Immature natural killer cell (primary cell): Measurements from ENCODE around the gene MIA2. TPM values are rescaled to one million over a fixed set of nuclear protein-coding genes. Genes with fewer than 3 reads are reported as not detected.
"Not testable (repeated sequence)": the region's sequence is repeated elsewhere in the genome, so short reads cannot be mapped to it uniquely, and the experiment has no call there.

Experiments
- DNase-seq, 3 donors: peaks; one replicate each; pipeline ENCODE4 v3.0.0; 2022; ENCODE audit warnings: mixed read lengths in 1 of 3
- H3K27ac Mint-ChIP-seq, 6 donors: one replicate each; pipeline ENCODE4 v1.8.0; 2020; ENCODE audit warnings: mixed read lengths in 6 of 6, mild to moderate bottlenecking in 5 of 6, inconsistent platforms in 4 of 6, moderate library complexity in 3 of 6
- H3K27me3 Mint-ChIP-seq, 3 donors: one replicate each; pipeline ENCODE4 v1.8.0; 2020 to 2021; ENCODE audit warnings: low read depth in 3 of 3, mild to moderate bottlenecking in 3 of 3, mixed read lengths in 3 of 3, moderate library complexity in 3 of 3, inconsistent platforms in 1 of 3
- H3K36me3 Mint-ChIP-seq, 3 donors: one replicate each; pipeline ENCODE4 v1.8.0; 2020; ENCODE audit warnings: mixed read lengths in 3 of 3, inconsistent platforms in 2 of 3, mild to moderate bottlenecking in 2 of 3
- H3K4me1 Mint-ChIP-seq, 2 donors: one replicate each; pipeline ENCODE4 v1.8.0; 2020; ENCODE audit warnings: inconsistent platforms in 2 of 2, mild to moderate bottlenecking in 2 of 2, mixed read lengths in 2 of 2, moderate library complexity in 1 of 2
- H3K4me3 Mint-ChIP-seq, 5 donors: one replicate each; pipeline ENCODE4 v1.8.0; 2020; ENCODE audit warnings: mild to moderate bottlenecking in 5 of 5, mixed read lengths in 5 of 5, inconsistent platforms in 3 of 5, moderate library complexity in 3 of 5
- H3K9me3 Mint-ChIP-seq, 6 donors: one replicate each; pipeline ENCODE4 v1.8.0; 2020; ENCODE audit warnings: mild to moderate bottlenecking in 6 of 6, mixed read lengths in 6 of 6, inconsistent platforms in 4 of 6, moderate library complexity in 3 of 6
- polyA plus RNA-seq, 3 donors: library from polyadenylated mRNA; unstranded; fragments of 300-500 nt; fragmentation: Illumina TruSeq; gene quantifications; one replicate each; pipeline ENCODE4 v1.2.3, GENCODE V29; 2021

Gene MIA2
- polyA plus RNA-seq, 3 donors from 2014 or later: 14.1 to 38.6 (median 27.6) TPM

DNA sequence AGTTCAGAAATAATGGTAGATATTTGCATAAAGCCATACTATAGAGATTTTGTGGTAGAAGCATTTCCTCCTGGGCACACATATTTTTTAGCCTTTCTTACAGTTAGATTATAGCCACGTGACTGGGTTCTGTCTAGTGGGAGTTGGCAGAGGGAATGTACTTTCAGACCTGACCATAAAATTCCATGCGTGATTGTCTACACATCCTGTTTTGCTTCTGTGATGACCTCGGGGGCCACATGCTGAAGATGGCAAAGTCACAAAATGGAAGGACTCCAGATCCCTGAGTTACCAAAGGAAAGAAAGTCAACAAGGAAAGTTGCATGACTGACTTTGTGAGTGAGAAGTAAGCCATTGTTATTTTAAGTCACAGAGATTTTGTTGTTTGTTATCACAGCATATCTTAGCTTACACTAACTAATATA lies 14.6 kb upstream of the MIA2 start:
- DNase-seq: no peak
- Mint-ChIP-seq H3K9me3 (no peaks in the 10 kb centered on the region), H3K27me3 (peaks cover 0 to 6% (median 2%) of the 10 kb centered on the region in 3 donors), H3K36me3 (no peaks in the 10 kb centered on the region), H3K4me1 (peaks cover 4 to 8% of the 10 kb centered on the region in 2 donors), H3K4me3 (no peak overlapping the region), H3K27ac (no peak overlapping the region)

DNA sequence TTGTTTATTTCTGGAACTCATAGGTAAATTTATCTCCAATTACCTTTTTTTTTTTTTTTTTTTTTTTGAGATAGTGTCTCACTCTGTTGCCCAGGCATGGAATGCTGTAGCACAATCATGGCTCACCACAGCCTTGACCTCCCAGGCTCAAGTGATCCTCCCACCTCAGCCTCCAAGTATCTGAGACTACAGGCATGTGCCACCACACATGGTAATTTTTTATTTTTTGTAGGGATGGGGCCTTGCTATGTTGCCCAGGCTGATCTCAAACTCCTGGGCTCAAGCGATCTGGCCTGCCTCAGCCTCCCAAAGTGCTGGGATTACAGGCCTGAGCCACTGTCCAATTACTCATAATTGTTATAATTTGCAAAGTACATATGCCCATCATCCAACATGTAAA lies 13.2 kb upstream of the MIA2 start:
- H3K27me3 Mint-ChIP-seq, H3K36me3 Mint-ChIP-seq, H3K9me3 Mint-ChIP-seq, H3K4me3 Mint-ChIP-seq, DNase-seq, H3K4me1 Mint-ChIP-seq, H3K27ac Mint-ChIP-seq: not testable (repeated sequence)

DNA sequence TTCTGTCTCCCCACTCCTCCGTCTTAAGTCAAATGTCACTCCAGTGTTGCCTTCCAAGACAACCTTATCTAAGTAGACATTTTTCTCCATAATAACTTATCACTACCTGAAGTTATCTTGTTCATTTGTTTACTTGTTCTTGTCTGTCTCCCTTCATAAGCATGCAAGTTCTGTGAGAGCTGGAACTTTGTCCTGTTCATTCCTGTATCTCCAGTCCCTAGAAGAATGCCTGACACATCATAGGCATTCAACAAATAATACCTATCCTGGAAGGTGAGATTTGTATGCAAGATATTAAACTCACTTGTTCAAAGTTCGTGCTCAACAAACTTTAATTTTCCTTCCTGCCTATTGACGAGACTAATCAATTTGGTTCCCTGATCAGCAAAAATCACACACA lies 5.7 kb upstream of the MIA2 start:
- H3K27me3 Mint-ChIP-seq: peaks cover 0 to 15% (median 8%) of the 10 kb centered on the region in 3 donors
- H3K36me3 Mint-ChIP-seq: no peaks in the 10 kb centered on the region
- H3K4me1 Mint-ChIP-seq: peaks cover 39 to 48% of the 10 kb centered on the region in 2 donors
- no peaks in the 10 kb centered on the region for H3K9me3 Mint-ChIP-seq
- H3K4me3 Mint-ChIP-seq: peak overlapping the region in 3 of 5 donors; percentile 52 to 76 (median 73)
- no peak for DNase-seq
- peak overlapping the region; percentile 67 to 97 (median 94) for H3K27ac Mint-ChIP-seq

DNA sequence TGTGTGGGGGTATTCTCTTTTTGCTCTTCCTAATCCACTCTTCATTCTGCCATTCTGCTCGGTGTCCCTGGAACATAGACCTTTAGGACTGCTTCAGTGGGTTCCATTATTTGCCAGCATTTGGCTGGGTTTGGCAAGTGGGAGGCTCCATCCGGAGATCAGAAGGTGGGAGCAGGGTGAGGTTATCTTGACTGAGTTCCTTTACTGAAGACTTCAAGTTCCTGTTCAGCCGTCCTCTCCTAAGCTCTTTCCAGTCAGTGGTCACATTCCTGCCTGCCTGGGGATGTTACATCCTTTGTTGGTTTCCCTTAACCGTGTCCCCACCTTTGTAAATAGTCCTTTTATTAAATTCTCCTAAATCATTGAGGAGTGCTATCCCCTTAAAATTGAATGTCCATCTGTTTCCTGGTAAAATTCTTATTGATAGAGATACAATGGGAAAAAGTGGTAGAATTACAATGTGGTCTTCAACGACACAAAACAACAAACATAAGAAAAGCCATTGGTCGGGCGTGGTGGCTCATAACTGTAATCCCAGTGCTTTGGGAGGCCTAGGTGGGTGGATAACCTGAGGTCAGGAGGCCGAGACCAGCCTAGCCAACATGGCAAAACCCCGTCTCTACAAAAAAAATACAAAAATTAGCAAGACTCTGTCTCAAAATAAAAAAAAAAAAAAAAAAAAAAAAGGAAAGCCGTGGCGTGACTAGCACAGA lies 5.0 kb upstream of the MIA2 start:
- H3K4me3 Mint-ChIP-seq: peak overlapping the region; percentile 52 to 76 (median 73)
- no peaks in the 10 kb centered on the region for H3K9me3 Mint-ChIP-seq
- peak overlapping the region; percentile 67 to 97 (median 94) for H3K27ac Mint-ChIP-seq
- no peaks in the 10 kb centered on the region for H3K36me3 Mint-ChIP-seq
- peaks cover 0 to 15% (median 7%) of the 10 kb centered on the region in 3 donors for H3K27me3 Mint-ChIP-seq
- DNase-seq: no peak
- peaks cover 43 to 54% of the 10 kb centered on the region in 2 donors for H3K4me1 Mint-ChIP-seq

DNA sequence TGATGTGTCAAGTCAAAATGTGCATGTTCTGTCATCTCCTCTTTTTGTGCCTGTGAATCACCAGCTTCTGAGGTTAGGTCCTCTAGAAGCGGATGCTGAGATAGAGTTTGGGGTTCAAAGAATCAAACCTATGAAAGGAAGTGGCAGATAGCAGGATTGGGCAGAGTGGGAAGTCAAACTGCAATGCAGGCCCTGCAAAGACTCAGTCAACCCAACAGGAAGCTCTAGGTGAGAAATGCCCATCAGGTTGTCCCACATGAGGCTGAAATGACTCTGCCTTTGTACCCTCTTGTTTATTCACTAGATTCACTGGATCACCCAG lies 4.5 kb upstream of the MIA2 start:
- H3K27ac Mint-ChIP-seq: peak overlapping the region; percentile 67 to 97 (median 94)
- H3K36me3 Mint-ChIP-seq: no peaks in the 10 kb centered on the region
- H3K4me1 Mint-ChIP-seq: peaks cover 49 to 59% of the 10 kb centered on the region in 2 donors
- no peaks in the 10 kb centered on the region for H3K9me3 Mint-ChIP-seq
- DNase-seq: peak; percentile 65 to 73 (median 69)
- H3K27me3 Mint-ChIP-seq: peaks cover 0 to 14% (median 7%) of the 10 kb centered on the region in 3 donors
- peak overlapping the region; percentile 52 to 76 (median 73) for H3K4me3 Mint-ChIP-seq

DNA sequence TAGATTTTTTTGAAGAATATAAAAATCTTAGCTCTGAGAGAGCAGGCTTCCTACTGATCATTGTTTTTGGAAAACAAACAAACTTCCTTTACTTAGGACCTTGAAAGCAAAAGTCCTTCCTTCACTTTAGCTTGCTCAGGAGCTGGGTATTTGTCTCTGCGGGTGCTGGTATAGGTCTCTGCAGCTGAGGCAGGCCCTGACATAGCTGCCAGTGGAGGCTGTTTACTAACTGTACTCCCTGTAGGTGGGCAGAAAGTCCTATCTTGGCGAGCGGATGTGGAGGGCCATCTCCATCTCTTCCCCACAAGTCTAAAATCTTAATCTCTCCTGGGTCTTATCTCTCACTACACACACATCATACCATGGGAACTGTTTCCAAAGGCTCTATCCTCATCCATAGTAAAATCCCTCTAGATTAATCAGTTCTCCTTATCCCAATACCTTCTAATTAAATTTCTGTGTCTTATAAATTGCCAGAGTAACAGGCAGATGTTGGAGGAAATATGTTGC lies 4.1 kb upstream of the MIA2 start:
- Mint-ChIP-seq H3K36me3 (no peaks in the 10 kb centered on the region), H3K4me1 (peaks cover 49 to 62% of the 10 kb centered on the region in 2 donors), H3K9me3 (no peaks in the 10 kb centered on the region), H3K4me3 (peak overlapping the region in 4 of 5 donors; percentile 0 to 73 (median 16)), H3K27ac (peak overlapping the region; percentile 67 to 97 (median 94)), H3K27me3 (peaks cover 0 to 14% (median 7%) of the 10 kb centered on the region in 3 donors)
- DNase-seq: peak in 1 of 3 donors; percentile 5

DNA sequence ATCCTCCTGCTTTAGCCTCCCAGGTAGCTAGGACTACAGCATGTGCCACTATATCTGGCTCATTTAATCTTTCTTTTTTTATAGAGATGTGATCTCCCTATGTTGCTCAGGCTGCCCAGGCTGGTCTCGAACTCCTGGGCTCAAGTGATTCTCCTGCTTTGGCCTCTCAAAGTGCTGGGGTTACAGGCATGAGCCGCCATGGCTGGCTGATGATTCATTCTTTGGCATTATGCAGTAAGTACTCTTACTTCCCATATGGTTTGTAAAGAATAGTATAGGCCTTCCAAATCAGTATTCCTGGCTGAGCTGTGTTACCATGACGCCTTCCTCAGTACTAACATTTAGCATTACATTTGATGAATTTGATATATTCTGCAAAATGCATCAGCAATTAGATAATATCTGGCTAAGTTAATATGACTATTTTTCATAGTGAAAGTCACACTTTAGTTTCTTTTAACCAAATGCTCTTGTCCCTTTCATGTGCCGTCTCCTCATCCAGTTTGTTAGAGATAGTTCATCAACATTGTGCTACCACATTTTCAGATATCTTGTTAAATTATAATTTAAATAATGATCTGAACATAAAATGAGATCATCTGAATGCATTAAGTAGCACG lies 3.2 kb upstream of the MIA2 start:
- Mint-ChIP-seq H3K36me3 (no peaks in the 10 kb centered on the region), H3K4me3 (no peak overlapping the region), H3K9me3 (no peaks in the 10 kb centered on the region), H3K27ac (peak overlapping the region; percentile 55 to 84 (median 78)), H3K27me3 (peaks cover 0 to 14% (median 7%) of the 10 kb centered on the region in 3 donors), H3K4me1 (peaks cover 49 to 62% of the 10 kb centered on the region in 2 donors)
- no peak for DNase-seq

DNA sequence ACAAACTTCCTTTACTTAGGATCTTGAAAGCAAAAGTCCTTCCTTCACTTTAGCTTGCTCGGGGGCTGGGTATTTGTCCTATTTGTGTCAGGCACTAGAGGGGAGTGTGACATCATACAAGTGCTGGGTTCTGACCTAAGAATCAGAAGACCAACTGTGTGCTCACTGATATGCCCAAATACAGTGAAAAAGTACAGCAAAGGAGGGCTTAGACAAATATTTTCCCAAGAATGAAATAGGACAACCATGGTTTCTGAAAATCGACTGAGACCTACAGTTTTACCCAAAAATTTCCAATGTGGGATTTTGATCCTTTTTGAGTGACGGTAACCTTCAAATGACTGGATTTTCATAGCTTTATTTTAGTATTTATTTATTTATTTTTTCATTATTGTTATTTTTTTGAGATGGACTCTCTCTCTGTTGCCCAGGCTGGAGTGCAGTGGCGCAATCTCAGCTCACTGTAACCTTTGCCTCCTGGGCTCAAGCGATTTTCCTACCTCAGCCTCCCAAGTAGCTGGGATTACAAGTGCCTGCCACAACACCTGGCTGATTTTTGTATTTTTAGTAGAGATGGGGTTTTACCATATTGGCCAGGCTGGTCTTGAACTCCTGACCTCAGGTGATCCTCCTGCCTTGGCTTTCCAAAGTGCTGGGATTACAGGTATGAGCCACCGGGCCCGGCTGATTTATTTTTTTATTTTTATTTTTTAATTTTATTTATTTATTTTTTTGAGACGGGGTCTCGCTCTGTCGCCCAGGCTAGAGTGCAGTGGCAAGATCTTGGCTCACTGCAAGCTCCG lies 1.8 kb upstream of the MIA2 start:
- peaks cover 0 to 12% (median 7%) of the 10 kb centered on the region in 3 donors for H3K27me3 Mint-ChIP-seq
- peak; percentile 46 to 61 (median 55) for DNase-seq
- H3K4me1 Mint-ChIP-seq: peaks cover 49 to 62% of the 10 kb centered on the region in 2 donors
- H3K4me3 Mint-ChIP-seq: peak overlapping the region in 2 of 5 donors; percentile 48 to 67
- not testable (repeated sequence) for H3K9me3 Mint-ChIP-seq, H3K36me3 Mint-ChIP-seq
- H3K27ac Mint-ChIP-seq: peak overlapping the region; percentile 55 to 93 (median 80)

DNA sequence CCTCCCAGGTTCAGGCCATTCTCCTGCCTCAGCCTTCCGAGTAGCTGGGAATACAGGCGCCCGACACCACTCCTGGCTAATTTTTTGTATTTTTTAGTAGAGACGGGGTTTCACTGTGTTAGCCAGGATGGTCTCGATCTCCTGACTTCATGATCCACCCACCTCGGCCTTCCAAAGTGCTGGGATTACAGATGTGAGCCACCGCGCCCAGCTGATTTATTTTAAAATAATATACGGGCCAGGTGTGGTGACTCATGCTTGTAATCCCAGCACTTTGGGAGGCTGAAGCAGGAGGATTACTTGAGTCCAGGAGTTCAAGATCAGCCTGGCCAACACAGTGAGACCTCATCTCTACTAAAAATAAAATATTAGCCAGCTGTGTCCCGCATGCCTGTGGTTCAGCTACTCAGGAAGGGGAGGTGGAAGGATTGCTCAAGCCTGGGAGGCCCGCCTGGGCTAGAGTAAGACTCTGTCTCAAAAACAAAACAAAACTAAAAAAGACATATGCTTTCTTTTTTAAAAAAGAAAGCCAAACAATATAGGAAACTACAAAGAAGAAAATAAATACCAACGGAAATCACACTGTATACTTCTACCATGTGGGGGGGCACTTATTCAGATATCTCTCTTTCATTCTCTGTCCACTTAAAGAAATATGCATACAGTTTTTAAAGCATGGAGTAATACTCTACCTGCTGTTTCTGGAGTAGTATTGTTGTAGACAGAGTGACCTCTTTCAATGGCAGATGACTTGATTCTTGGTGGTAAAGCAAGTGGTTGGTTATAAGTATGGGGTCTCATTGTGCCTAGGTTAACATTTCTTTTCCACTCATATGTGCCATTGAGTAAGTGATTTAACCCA lies 930 bp upstream of the MIA2 start:
- DNase-seq: peak; percentile 54 to 61 (median 60)
- no peaks in the 10 kb centered on the region for H3K36me3 Mint-ChIP-seq
- H3K27me3 Mint-ChIP-seq: peaks cover 0 to 11% (median 7%) of the 10 kb centered on the region in 3 donors
- no peaks in the 10 kb centered on the region for H3K9me3 Mint-ChIP-seq
- H3K27ac Mint-ChIP-seq: peak overlapping the region; percentile 92 to 95 (median 93)
- H3K4me1 Mint-ChIP-seq: peaks cover 45 to 56% of the 10 kb centered on the region in 2 donors
- H3K4me3 Mint-ChIP-seq: peak overlapping the region; percentile 65 to 82 (median 70)

DNA sequence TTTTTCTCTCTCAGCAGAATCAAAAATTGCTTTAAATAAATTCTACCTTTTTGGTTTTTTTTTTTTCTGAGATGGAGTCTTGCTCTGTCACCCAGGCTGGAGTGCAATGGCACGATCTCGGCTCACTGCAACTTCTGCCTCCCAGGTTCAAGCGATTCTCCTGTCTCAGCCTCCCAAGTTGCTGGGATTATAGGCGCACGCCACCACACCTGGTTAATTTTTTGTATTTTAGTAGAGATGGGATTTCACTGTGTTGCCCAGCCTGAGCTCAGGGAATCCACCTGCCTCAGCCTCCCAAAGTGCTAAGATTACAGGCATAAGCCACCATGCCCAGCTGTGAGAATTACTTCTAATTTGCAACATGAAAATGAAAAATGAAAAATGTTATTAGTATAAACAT lies 1.3 kb downstream of the MIA2 start:
- H3K4me1 Mint-ChIP-seq: peaks cover 24 to 34% of the 10 kb centered on the region in 2 donors
- not testable (repeated sequence) for H3K27ac Mint-ChIP-seq, H3K36me3 Mint-ChIP-seq, DNase-seq, H3K4me3 Mint-ChIP-seq, H3K27me3 Mint-ChIP-seq, H3K9me3 Mint-ChIP-seq

DNA sequence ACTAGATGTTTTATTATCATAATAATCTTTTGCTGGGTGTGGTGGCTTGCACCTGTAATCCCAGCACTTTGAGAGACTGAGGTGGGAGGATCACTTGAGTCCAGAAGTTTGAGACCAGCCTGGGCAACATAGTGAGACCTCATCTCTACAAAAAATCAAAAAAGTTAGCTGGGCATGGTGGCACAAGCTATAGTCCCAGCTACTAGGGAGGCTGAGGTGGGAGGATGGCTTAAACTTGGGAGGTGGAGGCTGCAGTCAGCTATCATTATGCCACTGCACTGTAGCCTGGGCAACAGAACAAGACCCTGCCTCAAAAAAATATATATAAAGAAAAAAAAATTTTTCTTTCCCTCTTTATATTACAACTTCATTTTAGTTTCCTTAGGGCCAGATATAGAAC lies 1.8 kb downstream of the MIA2 start:
- not testable (repeated sequence) for H3K4me3 Mint-ChIP-seq, H3K27ac Mint-ChIP-seq, H3K27me3 Mint-ChIP-seq, H3K9me3 Mint-ChIP-seq, DNase-seq, H3K36me3 Mint-ChIP-seq
- H3K4me1 Mint-ChIP-seq: peaks cover 24 to 31% of the 10 kb centered on the region in 2 donors

DNA sequence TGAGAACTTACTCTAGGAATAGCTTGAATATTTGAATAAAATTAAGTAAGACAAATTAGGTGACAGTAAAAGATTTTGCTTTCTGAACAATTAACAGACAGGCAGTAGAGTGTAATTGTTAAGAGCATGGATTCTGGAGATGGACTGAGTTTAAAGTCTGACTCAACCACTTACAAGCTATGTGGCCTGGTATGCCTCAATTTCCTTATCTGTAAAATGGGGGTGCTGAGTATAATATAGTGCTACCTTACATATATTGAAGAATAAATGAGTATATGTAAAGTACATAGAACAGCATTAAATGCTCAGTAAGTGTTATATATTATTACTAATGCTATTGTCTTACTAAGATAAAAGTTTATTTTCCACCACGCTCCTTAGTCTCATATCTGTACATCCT lies 7.1 kb downstream of the MIA2 start:
- peaks cover 0 to 2% (median 0%) of the 10 kb centered on the region in 3 donors for H3K27me3 Mint-ChIP-seq
- no peak for DNase-seq
- H3K4me3 Mint-ChIP-seq: no peak overlapping the region
- H3K4me1 Mint-ChIP-seq: no peaks in the 10 kb centered on the region
- H3K27ac Mint-ChIP-seq: no peak overlapping the region
- H3K9me3 Mint-ChIP-seq: no peaks in the 10 kb centered on the region
- H3K36me3 Mint-ChIP-seq: no peaks in the 10 kb centered on the region

DNA sequence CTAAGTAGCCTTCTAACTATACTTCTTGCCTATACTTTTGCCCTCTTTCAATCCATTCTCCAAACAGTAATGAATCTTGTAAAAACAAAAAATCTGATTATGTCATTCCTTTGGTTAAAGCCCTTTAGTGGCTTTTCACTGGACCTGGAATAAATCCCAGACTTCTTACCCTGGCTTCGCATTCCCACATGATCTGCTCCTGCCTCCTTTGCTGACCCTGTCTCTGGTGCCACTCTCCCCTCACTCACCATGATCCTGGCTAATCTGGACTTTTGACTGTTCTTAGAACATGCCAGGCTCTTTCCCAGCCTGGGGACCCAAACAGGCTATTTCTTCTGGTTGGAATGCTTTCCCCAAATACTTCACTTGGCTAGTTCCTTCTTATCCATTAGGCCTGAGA lies 7.9 kb downstream of the MIA2 start:
- no peak for DNase-seq
- Mint-ChIP-seq H3K27ac (peak overlapping the region in 3 of 6 donors; percentile 10 to 14 (median 12)), H3K4me1 (no peaks in the 10 kb centered on the region), H3K9me3 (no peaks in the 10 kb centered on the region), H3K36me3 (no peaks in the 10 kb centered on the region), H3K4me3 (no peak overlapping the region), H3K27me3 (peaks cover 0 to 2% (median 0%) of the 10 kb centered on the region in 3 donors)
